GM15510 (cell line): ENCODE results near the gene ATP8A1.

Experiments
- POLR2A ChIP-seq: IDR thresholded peaks from 3 replicates; pipeline ENCODE4 v1.6.1; 2011; ENCODE audit warnings: borderline replicate concordance; ENCODE audit not compliant: insufficient read length; ENCODE audit errors: extremely low read depth

Gene ATP8A1

DNA sequence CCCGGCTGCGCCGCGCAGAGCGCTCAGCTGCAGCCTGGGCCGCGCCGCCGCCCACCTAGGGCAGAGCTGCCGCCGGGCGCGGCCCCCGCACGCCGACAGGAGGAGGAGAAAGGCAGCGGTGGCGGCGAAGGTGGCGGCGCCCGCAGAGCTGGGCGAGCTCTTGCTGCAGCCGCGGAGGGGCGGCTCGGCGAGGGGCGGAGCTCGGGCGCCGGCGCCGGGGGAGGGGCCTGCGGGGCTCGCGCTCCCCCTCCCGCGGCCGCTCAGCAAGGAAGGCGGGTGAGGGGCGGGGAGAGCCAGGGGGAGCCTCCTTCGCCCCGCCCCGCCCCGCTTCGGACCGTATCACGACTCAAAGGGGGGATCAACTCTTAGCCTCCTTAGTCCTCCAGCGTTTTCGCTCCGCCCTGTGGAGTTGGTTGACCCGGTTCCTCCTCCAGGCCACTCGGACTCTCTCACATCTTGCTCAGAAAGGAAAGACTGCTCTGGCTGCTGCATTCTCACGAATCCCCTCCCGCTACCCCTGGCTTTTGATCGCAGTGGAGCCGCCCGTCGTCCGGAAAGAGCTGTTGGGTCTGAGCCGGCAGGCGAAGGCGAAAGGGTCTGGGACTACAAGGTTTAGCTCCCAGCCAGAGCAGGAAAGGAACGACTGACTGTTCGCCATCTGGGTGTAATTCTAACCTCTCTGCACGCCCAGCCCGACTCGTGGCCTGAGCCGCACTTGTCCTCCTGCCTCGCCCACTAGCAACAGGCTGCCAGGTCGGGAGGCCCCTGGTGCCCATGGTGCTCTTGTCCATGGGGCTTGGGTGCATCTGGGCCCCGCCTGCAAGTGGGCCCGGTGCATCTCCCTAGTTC is at the start of gene ATP8A1:
Gene ATP8A1 (minus strand): TSS at position 162 of the 849 bp plus-strand sequence. CDS start 232 bp downstream, outside the sequence.
- peak; percentile 84 for TF ChIP-seq POLR2A

DNA sequence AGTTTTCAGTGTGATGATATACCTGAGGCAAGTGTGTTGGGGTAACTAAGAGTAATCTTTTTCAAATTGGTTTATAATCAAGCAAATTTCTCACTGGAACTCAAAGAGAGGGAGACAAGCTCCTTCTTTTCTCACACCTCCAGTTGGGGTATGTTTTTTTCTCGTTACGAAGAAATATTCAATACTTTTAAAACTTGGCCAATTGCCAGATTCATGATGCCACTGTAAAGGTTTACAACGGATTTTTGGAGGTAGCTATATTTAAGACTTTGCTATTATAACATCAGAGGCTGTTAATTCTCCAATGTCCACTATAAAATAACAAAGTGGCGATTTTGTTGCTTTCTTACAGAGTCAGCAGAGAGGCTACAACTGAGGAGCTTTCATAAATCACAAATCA is 49.2 kb upstream of the ATP8A1 start:
- no peak for TF ChIP-seq POLR2A

GRCh38 chr4:42703813-42704212 is 46.9 kb upstream of the ATP8A1 start:
- TF ChIP-seq POLR2A: no peak

- no peak for TF ChIP-seq POLR2A
Observed at GRCh38 chr4:42702895-42703294, 46.0 kb upstream of the ATP8A1 start.

GRCh38 chr4:42690537-42690936 is 33.6 kb upstream of the ATP8A1 start:
- no peak for TF ChIP-seq POLR2A

DNA sequence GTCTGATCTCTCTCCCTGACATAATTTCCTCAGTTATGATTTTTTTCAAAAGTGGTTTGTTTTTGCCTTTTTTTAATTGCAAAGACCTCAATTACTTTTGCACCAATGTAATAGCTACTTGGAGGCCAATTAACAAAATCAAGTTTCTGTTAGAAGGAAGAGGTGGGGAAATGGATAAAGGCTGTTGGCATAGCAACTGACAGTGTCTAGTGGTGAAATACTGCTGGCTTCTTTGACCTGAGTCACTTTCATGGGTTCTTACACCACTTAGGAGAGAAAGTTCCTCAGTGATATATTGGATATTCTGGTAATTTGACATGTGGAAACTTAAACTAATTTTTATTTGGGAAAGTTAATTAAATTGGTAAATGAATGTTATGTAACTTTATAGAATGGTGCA is 26.5 kb upstream of the ATP8A1 start:
- no peak for TF ChIP-seq POLR2A

DNA sequence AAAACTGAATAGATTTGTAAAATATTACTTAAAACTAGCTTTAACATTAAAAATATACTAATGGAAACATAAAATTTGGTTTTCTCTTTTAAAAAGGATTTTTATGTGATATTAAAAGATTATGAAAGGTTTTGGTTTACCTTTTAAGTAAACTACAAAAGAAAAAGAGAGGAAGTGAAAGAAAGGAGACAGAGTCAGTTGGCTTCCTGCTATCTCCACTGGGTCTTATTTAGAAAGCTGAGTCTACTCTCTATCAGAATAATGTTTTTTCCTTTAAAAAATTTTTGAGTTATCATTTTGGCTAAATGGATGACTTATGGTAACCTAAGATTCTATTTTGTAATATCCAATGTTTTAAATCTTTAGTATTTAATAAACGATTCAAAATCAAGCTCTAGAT is 21.6 kb upstream of the ATP8A1 start:
- no peak for TF ChIP-seq POLR2A

GRCh38 chr4:42676066-42676951 is 19.4 kb upstream of the ATP8A1 start:
- no peak for TF ChIP-seq POLR2A

- no peak for TF ChIP-seq POLR2A
Observed at GRCh38 chr4:42673082-42673425, 16.1 kb upstream of the ATP8A1 start.

DNA sequence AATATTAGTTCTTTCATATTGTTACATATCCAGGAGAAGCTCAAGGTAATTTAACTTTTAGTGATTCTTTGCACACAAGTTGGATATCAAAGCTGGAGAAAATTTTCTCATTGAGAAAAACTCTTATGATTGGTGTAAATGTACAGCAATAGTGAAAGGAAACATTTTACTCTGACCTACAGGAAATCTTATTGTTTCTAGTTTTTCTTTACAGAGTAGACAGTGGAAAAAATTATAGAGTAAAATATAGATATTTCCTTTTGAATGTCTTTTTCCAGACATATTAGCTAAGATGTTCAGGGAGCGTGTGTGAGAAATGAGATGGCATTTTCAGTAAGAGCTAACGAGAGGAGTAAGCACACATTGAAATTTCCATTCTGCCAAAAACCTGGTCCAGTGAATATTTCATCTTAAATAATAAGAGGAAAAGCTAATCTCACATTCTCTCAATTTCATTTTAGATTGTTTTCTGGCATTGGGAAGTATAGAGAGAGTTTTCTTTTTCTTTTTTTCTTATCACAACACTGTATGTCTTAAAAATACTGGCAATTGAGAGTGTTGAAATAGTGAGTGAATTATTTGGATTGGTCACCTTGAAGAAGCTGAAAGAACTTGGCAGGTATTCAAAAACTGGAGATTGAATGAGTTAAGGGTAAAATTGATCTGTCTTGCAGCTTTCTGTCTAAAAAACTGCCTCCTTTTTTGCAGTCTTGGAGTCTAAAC is 15.6 kb upstream of the ATP8A1 start:
- no peak for TF ChIP-seq POLR2A

DNA sequence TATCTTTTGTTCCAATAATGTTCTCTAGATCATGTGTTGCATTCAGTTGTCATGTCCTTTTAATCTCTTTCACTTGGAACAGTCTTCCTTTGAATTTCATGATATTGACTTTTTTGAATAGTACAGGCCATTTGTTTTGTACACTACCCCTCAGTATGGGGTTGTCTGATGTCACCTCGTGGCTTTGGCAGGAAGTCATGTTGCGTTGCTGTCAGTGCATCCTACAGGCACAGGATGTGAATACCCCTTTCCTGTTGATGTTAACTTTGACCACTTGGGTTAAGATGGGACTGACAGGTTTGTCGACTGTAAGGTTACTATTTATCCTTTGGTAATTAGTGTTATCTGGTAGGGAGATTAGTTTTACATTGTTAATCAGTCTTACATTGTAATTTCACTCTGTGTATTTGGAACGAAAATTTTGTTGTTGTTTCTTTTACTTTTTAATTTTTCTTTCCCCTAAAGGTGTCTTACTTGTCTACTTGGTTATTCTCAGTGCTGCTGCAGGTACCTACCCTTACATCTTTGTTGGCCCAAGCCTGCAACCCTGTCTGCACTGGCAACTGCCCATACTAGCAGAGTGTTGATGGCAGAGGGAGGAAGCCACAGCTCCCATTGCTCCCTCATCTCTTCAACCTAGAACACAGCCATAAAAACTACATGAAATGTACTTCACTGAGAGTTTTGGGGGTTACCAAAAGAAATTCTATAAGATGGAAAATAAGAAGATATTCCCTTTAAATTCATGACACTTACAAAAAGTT is 14.7 kb upstream of the ATP8A1 start:
- no peak for TF ChIP-seq POLR2A

DNA sequence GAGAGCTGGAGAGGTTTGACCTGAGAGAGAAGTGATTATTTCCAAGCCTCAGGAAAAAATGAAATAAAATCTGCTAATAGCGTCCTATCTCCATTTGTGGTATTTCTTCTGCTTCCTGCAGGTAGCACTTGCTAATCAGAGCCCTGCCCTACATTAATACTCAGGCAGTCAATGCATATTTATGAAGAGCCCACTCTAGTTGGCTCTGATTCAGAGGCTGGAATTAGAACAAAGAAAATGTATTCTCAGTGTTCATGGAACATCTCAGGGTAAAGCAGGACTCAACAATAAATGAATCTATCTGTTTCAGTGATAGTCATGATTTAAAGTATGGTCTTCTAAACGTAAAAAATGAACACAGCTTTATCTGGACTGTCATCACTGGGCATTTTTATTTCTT is 1.4 kb upstream of the ATP8A1 start:
- no peak for TF ChIP-seq POLR2A

- no peak for TF ChIP-seq POLR2A
Observed at GRCh38 chr4:42656679-42656943, 294 bp downstream of the ATP8A1 start.

GRCh38 chr4:42655921-42656678 is 805 bp downstream of the ATP8A1 start:
- TF ChIP-seq POLR2A: no peak
